K562 (cell line): ENCODE measurements around the gene FAM20B. TPM values are rescaled to one million over a fixed set of nuclear protein-coding genes. Genes with fewer than 3 reads are reported as not detected.

ENCODE experiments used
- GABPB1 ChIP-seq: sonication (generic); formaldehyde crosslinking; IDR thresholded peaks from 2 replicates; pipeline ENCODE4 v1.8.0; 2022; ENCODE audit warnings: mild to moderate bottlenecking, missing genetic modification reagents
- GATAD2A ChIP-seq: fragments of 450-650 bp; IDR thresholded peaks from 2 replicates; pipeline ENCODE4 v1.6.1; 2017
- GTF2A2 ChIP-seq: IDR thresholded peaks from 2 replicates; pipeline ENCODE4 v1.6.1; 2016; ENCODE audit warnings: mild to moderate bottlenecking, missing genetic modification characterization, missing compliant biosample characterization
- JUND ChIP-seq, 2 experiments: IDR thresholded peaks; 2 replicates in 1 of 2; 3 replicates in 1 of 2; pipeline ENCODE4 v1.6.1; 2011; ENCODE audit warnings: borderline replicate concordance in 2 of 2, low read depth in 2 of 2, low read length in 2 of 2, improper control_type of control experiment in 1 of 2, missing biosample characterization in 1 of 2, missing genetic modification characterization in 1 of 2, missing genetic modification reagents in 1 of 2
- KLF10 ChIP-seq: fragments of 250-450 bp; sonication (Bioruptor Pico); IDR thresholded peaks from 2 replicates; pipeline ENCODE4 v1.6.1; 2021; ENCODE audit warnings: matching md5 sums
- KLF6 ChIP-seq: fragments of 250-450 bp; sonication (Bioruptor Pico); IDR thresholded peaks from 2 replicates; pipeline ENCODE4 v1.4.0; 2020; ENCODE audit warnings: mild to moderate bottlenecking, moderate library complexity, borderline replicate concordance
- MEIS2 ChIP-seq: fragments of 450-650 bp; IDR thresholded peaks from 2 replicates; pipeline ENCODE4 v1.6.1; 2014; ENCODE audit warnings: mild to moderate bottlenecking; ENCODE audit not compliant: partially characterized antibody
- NBN ChIP-seq: fragments of 450-650 bp; IDR thresholded peaks from 2 replicates; pipeline ENCODE4 v1.6.1; 2016; ENCODE audit warnings: low read depth, mild to moderate bottlenecking
- NR2C2 ChIP-seq, 2 experiments: fragments of 200-800 bp in 1 of 2; sonication (Bioruptor generic) in 1 of 2; sonication (generic) in 1 of 2; formaldehyde crosslinking in 1 of 2; IDR thresholded peaks; 2 replicates each; pipeline versions ENCODE4 v1.6.1 to v1.8.0; 2016 to 2022; ENCODE audit warnings: mild to moderate bottlenecking in 1 of 2, missing compliant biosample characterization in 1 of 2, missing genetic modification characterization in 1 of 2, missing genetic modification reagents in 1 of 2
- SMAD4 ChIP-seq: fragments of 250-450 bp; sonication (Bioruptor Pico); conservative IDR thresholded peaks from 2 replicates; pipeline ENCODE4 v1.8.0; 2021; ENCODE audit warnings: inconsistent platforms, mild to moderate bottlenecking, moderate library complexity
- SREBF2 ChIP-seq: sonication (generic); formaldehyde crosslinking; IDR thresholded peaks from 2 replicates; pipeline ENCODE4 v1.4.0; 2020; ENCODE audit warnings: mild to moderate bottlenecking, missing genetic modification reagents
- ZKSCAN8 ChIP-seq: fragments of 200-800 bp; sonication (Bioruptor generic); IDR thresholded peaks from 2 replicates; pipeline ENCODE4 v1.6.1; 2016; ENCODE audit warnings: missing genetic modification characterization, missing compliant biosample characterization
- ZNF197 ChIP-seq: fragments of 200-800 bp; sonication (Bioruptor generic); IDR thresholded peaks from 2 replicates; pipeline ENCODE4 v1.6.1; 2016; ENCODE audit warnings: low read depth, missing genetic modification characterization, missing compliant biosample characterization
- ZNF311 ChIP-seq: fragments of 250-450 bp; sonication (Bioruptor Pico); IDR thresholded peaks from 2 replicates; pipeline ENCODE4 v1.4.0; 2020; ENCODE audit warnings: mild to moderate bottlenecking, moderate library complexity
- ZNF407 ChIP-seq: fragments of 450-650 bp; IDR thresholded peaks from 2 replicates; pipeline ENCODE4 v1.6.1; 2016; ENCODE audit warnings: low read depth
- ZNF445 ChIP-seq: fragments of 250-450 bp; sonication (Bioruptor Pico); IDR thresholded peaks from 2 replicates; pipeline ENCODE4 v1.4.0; 2020; ENCODE audit warnings: low read depth, mild to moderate bottlenecking, moderate library complexity
- ZNF584 ChIP-seq: fragments of 200-800 bp; sonication (Bioruptor generic); IDR thresholded peaks from 2 replicates; pipeline ENCODE4 v1.6.1; 2016; ENCODE audit warnings: low read depth, mild to moderate bottlenecking, missing genetic modification characterization, missing compliant biosample characterization
- ZNF766 ChIP-seq: fragments of 200-800 bp; sonication (Bioruptor generic); conservative IDR thresholded peaks from 2 replicates; pipeline ENCODE4 v1.6.1; 2016; ENCODE audit warnings: missing genetic modification characterization, missing compliant biosample characterization
- polyA plus RNA-seq, 8 experiments: library from polyadenylated mRNA; depleted of rRNA in 4 of 8; stranded (reverse) in 5 of 8; unstranded in 3 of 8; fragments of >200 nt; fragmentation: Nextera tagmentation in 2 of 8; fragmentation: Illumina TruSeq in 1 of 8; extraction: Ambion mirVana in 2 of 8; extraction: Trizol in 1 of 8; gene quantifications; 2 replicates each; pipeline versions ENCODE4 v1.2.1 to v1.2.3, GENCODE V29; 2011 to 2014; ENCODE audit warnings: inconsistent platforms in 1 of 8, missing spikeins in 1 of 8
- total RNA-seq, 7 experiments: library from RNA; depleted of rRNA in 6 of 7; stranded (reverse); fragments of >200 nt in 6 of 7; fragmentation: Illumina TruSeq in 2 of 7; extraction: Trizol in 2 of 7; gene quantifications; 2 replicates each; pipeline versions ENCODE4 v1.2.1 to v1.2.3, GENCODE V29; 2011 to 2021; ENCODE audit warnings: low replicate concordance in 1 of 7

FAM20B gene
- total and polyA plus RNA-seq, 9 of the 15 experiments (the other 6 are each of a cell fraction or from before 2014, with no cell fraction given) = 7.2 to 67.5 (median 42.9) TPM

DNA sequence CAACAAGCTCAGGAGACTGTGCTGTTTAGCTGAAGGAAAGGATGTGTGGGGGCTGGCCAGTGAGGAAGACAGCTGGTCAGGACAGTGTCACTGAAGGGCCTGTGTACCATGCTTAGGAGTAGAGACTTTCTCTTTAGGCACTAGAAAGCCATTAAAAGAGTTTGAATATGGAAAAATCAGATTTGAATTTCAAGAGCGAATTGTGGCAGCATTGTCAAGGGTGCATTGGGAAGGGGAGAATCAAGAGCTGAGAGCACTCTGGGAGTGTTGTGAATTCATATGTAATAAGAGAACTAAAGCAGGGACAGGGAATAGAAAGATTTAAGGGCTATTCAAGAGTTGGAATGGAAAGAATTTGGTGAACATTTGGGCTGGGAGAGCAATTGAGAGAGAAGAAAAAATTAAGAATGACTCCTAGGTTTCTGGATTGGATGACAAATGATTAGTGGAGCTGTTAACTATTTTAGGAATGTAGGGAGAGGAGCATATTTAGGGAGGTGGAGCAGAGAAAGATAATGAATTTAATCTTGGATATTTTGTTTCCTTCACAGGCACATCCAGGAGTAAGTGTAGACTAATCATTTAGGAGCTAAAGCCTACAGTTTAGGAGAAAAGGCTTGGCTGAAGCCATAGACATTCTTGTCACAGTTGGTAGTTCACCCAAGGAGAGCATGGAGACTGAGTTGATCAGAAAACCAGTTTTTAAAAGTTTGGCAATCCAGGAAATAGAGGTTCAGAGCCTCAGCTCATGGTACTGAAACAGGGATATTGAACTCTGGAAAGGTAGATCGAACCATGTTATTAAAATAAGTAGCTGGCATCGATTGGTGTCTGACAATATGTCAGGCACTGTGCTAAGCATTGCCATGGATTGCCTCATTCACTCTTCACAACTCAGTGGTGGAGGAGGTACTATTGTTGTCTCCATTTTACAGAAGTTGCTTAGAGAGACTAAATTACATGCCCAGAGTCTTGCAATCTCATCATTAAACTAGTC lies 33.1 kb downstream of the FAM20B start (continued):
- no peak for TF ChIP-seq ZNF407
- peak; percentile 86; the same call in 1 of the 2 replicates for TF ChIP-seq KLF6 (CRISPR knock-in tag)
- TF ChIP-seq GTF2A2 = peak; percentile 42; the same call in 1 of the 2 replicates
- no peak for TF ChIP-seq NR2C2 (CRISPR knock-in tag; IDR thresholded peaks at IDR 0.05)
- TF ChIP-seq NR2C2 (tag; IDR thresholded peaks at IDR 0.05) = peak; percentile 59; the same call in 1 of the 2 replicates
- no peak for TF ChIP-seq NBN
- TF ChIP-seq KLF10 (CRISPR knock-in tag) = no peak
- TF ChIP-seq ZNF766 = peak; percentile 89
- TF ChIP-seq ZNF584 (CRISPR knock-in tag) = peak; percentile 88
- no peak for TF ChIP-seq SREBF2 (CRISPR knock-in tag)
- TF ChIP-seq ZNF197 = no peak
- TF ChIP-seq JUND (IDR thresholded peaks at IDR 0.05; ENCODE audit: borderline replicate concordance, low read depth, low read length) = peak; percentile 55
- TF ChIP-seq JUND (tag; IDR thresholded peaks at IDR 0.05; ENCODE audit: borderline replicate concordance, low read depth, low read length) = 0 out of 3 replicates have a peak, but pooled peaks have one; percentile 23
- no peak for TF ChIP-seq MEIS2
- peak; percentile 45; the same call in 1 of the 2 replicates for TF ChIP-seq ZKSCAN8 (CRISPR knock-in tag)
- TF ChIP-seq ZNF311 (CRISPR knock-in tag) = peak; percentile 40; the same call in 1 of the 2 replicates
- no peak for TF ChIP-seq GATAD2A
- no peak for TF ChIP-seq ZNF445 (CRISPR knock-in tag)
- no peak for TF ChIP-seq GABPB1
- TF ChIP-seq SMAD4 = peak; percentile 87; the same call in 1 of the 2 replicates
